Erythroblast (primary cell): ENCODE measurements around the gene RNU7-1.
A peak's percentile ranks its signal among the peaks of the same experiment; 100 is the strongest.

ENCODE experiments used
- DNase-seq, 2 experiments: peaks; one replicate each; lab custom pipeline; 2025; lab: John Stamatoyannopoulos, UW
- GATA1 ChIP-seq: IDR thresholded peaks from 2 replicates; pipeline ENCODE4 v1.6.1; 2011; ENCODE audit warnings: low read depth, mild to moderate bottlenecking, control low read depth, low read length, moderate library complexity
- POLR2A ChIP-seq: IDR thresholded peaks from 2 replicates; pipeline ENCODE4 v1.6.1; 2011; ENCODE audit warnings: mild to moderate bottlenecking, low read length

RNU7-1 gene

DNA sequence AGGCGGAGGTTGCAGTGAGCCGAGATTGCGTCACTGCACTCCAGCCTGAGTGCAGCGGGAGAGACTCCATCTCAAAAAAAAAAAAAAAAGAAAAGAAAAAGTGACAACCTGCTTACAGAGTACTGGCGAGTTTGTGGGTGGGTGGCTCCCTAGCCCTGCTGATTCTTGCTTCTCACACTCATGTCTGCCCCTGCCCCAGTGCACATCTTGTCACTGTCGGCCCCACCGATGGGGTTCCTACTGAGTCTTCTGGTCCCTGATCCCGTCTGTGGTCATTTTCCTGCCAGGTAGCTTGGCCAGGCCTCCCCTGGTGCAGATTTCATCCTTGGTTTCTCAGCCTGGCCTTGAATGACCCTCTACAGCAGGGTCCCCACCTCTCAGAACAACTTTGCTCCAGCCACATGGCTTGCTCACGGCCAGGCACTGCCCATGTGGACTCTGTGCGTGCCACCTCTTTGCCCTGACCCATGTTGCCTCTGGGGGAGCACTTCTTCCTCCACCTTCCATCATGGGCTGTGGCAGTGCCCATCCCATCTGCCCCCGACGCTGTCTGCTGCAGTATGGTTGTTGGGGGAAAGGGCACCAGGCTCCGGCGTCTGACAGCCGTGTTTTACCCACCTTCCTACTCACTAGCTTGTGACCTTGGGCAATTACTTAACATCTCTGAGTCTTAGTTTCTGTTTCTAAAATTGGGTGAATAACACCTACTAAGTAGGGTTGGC lies 5.4 kb downstream of the RNU7-1 start:
- no peak for TF ChIP-seq POLR2A
- no peak for TF ChIP-seq GATA1
- DNase-seq, result no peak

DNA sequence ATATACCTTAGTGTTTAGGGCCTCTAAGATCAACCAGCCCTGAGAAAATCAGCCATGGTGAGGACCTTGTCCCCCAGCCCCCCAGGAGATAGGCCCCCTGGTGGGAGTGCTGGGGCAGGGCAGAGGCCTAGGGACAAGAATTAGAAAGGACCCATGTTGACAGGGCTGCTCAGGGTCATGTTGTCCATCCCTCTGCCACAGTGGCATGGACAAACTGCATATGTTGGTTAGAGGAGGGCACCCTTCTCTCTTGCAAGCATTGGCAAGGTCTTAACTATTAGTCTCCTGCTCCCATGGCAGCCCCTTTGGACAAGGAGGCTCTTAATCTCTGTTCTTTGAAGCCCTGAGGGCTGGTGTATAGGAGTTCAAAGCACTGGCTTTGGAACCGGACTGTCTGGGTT lies 6.8 kb downstream of the RNU7-1 start:
- DNase-seq, result peak in 1 of 2 experiments; percentile 53
- TF ChIP-seq GATA1 (no peak), POLR2A (no peak)

DNA sequence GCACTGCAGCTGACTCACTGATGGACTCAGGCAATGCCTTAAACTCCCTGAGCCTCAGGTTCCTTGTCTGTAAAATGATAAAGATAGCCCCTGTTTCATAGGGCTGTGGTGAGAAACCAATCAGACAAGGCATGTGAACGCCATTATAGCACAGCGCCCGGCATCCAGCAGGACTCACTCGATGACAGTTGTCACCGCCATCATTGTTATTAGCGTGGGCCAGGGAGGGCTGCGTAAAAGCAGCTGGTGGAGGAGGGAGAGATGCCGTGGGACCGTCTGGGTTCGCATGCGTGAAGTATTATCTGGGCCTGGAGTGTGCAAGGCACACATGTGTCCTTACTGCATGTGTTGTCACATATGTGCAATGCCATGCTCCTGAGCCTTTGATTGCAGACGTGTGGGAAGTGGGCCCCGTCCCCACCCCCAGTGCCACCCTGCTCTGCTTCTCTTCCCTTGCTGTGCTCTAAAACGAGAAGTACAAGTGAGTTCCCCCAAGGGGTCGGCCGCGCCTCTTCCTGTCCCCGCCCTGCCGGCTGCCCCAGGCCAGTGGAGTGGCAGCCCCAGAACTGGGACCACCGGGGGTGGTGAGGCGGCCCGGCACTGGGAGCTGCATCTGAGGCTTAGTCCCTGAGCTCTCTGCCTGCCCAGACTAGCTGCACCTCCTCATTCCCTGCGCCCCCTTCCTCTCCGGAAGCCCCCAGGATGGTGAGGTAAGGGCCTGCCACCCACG lies 7.4 kb downstream of the RNU7-1 start, which contains the start of gene PTPN6:
Gene PTPN6, plus strand, starts transcription at position 546 of the 730 bp plus-strand sequence. Its CDS starts 157 bp downstream, at position 703.
- TF ChIP-seq POLR2A (peak; percentile 63), GATA1 (no peak)
- no peak for DNase-seq

- DNase-seq, result no peak
- no peak for TF ChIP-seq GATA1
- no peak for TF ChIP-seq POLR2A
Measured at GRCh38 chr12:6951551-6952120, 8.0 kb downstream of the RNU7-1 start.

DNA sequence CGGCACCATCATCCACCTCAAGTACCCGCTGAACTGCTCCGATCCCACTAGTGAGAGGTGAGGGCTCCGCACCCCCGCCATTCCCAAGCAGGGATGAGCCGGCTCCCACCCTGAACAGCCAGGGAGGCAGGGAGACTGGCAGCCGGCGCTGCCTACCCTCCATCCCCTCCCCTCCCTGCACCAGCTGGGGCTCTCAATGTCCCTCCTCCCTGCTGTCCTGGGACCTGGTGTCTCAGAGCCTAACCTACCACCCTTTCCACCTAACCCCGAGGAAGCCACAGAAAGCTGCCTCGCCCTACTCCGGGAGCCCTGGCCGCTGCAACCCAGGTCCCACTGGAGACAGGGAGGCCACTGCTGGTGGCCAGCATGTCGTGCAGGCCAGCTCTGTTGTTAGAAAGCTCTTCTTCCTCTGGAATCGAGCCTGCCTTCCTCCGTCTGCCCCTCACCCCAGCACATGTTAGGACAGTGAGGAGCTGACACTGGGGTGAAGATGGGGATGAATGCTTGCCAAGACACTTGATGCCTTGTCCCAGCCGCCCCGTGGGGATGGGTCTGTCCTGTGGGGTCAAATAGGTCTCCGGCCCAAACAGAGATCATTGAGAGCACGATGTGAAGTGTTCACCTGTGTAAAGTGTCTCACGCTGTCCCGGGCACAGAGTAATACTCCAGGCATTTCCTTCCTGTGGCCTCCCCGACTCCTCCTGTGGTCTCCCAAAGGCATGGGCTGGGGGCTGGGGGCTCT lies 8.7 kb downstream of the RNU7-1 start:
- TF ChIP-seq POLR2A (peak; percentile 42), GATA1 (no peak)
- no peak for DNase-seq

GRCh38 chr12:6952863-6953441 lies 9.3 kb downstream of the RNU7-1 start:
- no peak for DNase-seq
- TF ChIP-seq GATA1, result no peak
- TF ChIP-seq POLR2A, result no peak

DNA sequence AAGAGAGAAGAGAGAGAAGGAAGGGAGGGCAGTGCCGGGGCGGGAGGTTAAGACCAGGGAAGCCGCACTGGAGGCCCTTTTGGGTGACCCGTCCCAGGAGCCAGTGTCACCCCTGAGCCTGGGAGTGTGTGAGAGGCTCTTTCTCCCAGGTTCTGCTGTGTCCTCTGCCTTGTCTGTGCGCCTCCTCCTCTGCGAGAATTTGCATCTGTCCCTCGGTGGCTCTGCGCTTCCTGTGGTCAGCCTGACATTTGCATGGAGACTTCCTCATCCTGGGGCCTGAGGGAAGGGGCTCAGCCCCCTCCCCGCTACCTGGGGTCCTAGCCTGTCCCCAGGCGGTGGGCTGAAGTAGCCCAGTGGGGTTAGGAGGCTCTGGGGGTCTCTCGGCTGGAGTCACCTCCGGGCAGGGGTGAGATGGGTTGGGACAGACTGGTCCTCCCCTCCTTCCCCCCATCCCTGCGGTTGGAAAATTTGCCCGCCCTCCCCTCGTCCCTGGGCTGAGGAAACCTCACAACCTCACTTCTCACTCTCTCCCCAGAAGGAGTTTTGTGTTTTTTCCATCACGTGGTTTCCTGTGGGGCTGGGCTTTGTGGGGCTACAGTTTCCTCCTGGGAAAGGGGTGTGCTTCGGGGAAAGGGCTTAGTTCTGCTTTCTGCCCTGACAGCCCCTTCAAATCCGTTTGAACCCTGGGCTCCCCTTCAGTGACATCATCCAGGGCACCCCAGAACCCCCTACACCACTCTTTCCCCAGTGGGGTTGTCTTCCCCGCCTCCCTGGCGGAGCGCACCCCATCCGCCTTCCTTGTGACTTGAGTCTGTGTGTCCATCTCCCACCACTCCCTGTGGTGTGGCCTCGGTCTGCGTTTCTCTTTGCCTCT lies 10.1 kb downstream of the RNU7-1 start:
- TF ChIP-seq POLR2A, result peak; percentile 61
- no peak for TF ChIP-seq GATA1
- DNase-seq, result no peak

GRCh38 chr12:6954316-6955107 lies 10.9 kb downstream of the RNU7-1 start:
- no peak for DNase-seq
- TF ChIP-seq GATA1 (no peak), POLR2A (no peak)

DNA sequence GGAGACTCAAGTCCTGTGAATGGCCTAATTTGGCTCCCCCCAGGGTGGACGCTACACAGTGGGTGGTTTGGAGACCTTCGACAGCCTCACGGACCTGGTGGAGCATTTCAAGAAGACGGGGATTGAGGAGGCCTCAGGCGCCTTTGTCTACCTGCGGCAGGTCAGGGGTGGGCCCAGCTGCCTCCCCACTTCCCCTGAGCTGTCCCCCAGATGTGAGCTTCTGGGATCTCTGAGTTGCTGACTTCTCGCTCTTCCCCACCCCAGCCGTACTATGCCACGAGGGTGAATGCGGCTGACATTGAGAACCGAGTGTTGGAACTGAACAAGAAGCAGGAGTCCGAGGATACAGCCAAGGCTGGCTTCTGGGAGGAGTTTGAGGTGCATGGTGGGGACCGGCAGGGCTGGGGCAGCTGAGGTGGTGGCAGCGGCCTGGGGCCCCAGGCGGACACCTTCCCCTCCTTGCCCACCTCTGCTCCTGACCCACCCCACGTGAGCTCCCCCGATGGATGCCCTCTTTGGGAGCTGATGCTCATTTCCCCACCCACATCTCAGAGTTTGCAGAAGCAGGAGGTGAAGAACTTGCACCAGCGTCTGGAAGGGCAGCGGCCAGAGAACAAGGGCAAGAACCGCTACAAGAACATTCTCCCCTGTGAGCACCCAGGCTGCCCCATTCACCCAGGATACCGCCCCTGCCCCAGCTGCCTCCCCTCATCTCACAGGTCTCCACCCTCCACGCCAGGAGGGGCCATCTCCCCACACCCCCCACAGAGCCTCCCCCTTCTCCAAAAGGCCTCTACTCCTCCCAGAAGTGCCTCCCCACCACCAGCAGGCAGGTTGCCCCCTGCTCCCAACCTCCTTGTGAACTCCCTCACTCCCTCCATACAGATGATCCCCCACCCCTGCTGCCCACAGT lies 11.7 kb downstream of the RNU7-1 start:
- TF ChIP-seq GATA1 (no peak), POLR2A (no peak)
- no peak for DNase-seq

- TF ChIP-seq POLR2A (peak; percentile 15), GATA1 (no peak)
- no peak for DNase-seq
Measured at GRCh38 chr12:6956021-6956727, 12.6 kb downstream of the RNU7-1 start.

DNA sequence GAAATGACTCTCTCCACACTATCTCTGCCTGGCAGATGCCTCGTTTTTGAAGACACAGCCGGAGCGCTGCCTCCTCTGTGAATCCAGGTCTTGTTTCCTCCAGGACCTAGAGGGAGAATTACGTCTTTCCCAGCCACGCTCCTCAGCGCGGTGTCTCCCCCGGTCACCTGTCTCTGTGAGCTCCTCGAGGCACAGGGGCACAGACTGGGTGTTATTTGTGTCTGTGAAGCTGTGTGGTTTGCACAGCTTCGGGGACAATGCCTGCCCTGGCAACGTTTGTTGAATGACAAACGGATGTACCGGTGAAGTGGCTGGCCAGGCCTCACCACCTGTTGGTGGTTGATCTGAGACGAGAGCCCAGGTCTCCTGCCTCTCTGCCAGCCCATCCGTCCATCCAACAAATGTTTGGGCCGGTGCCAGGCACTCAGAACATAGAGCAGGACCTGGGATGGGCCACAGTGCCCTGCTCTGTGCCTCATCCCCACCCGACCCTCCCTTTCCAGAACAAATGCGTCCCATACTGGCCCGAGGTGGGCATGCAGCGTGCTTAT lies 13.6 kb downstream of the RNU7-1 start:
- DNase-seq, result no peak
- TF ChIP-seq GATA1 (no peak), POLR2A (no peak)
